GM21526 (cell line): ENCODE measurements around the gene L3MBTL1.
"Not testable (repeated sequence)": the region's sequence is repeated elsewhere in the genome, so short reads cannot be mapped to it uniquely, and the experiment has no call there.

ENCODE experiments used
- ATAC-seq: cut with Tn5 transposase; IDR thresholded peaks from one replicate; pipeline ENCODE4 v1.9.1; 2021; ENCODE audit warnings: moderate library complexity; ENCODE audit not compliant: unreplicated experiment, low FRiP score

The L3MBTL1 gene

GRCh38 chr20:43502021-43502420, 5.5 kb upstream of the L3MBTL1 start:
- ATAC-seq, result not testable (repeated sequence)

GRCh38 chr20:43506238-43506637, 1.3 kb upstream of the L3MBTL1 start:
- ATAC-seq, result no peak

GRCh38 chr20:43508106-43508505, 609 bp downstream of the L3MBTL1 start:
- no peak for ATAC-seq

GRCh38 chr20:43508604-43509040, 1.1 kb downstream of the L3MBTL1 start:
- no peak for ATAC-seq

- ATAC-seq, result no peak
These were observed 4.4 kb downstream of the L3MBTL1 start for GRCh38 chr20:43511879-43512278.

GRCh38 chr20:43513372-43513930, 6.0 kb downstream of the L3MBTL1 start:
- no peak for ATAC-seq

GRCh38 chr20:43513931-43514647, 6.6 kb downstream of the L3MBTL1 start:
- peak; percentile 80 for ATAC-seq

- ATAC-seq, result peak; percentile 10
These were observed 7.1 kb downstream of the L3MBTL1 start for GRCh38 chr20:43514648-43514999.

- no peak for ATAC-seq
These were observed 8.1 kb downstream of the L3MBTL1 start for GRCh38 chr20:43515628-43516027.

- ATAC-seq, result no peak
These were observed 8.8 kb downstream of the L3MBTL1 start for GRCh38 chr20:43516251-43516824.

GRCh38 chr20:43520074-43520630, 12.7 kb downstream of the L3MBTL1 start:
- no peak for ATAC-seq

- ATAC-seq, result no peak
These were observed 17.5 kb downstream of the L3MBTL1 start for GRCh38 chr20:43525021-43525420.

GRCh38 chr20:43528258-43528875, 20.9 kb downstream of the L3MBTL1 start:
- ATAC-seq, result no peak

GRCh38 chr20:43529051-43529450, 21.6 kb downstream of the L3MBTL1 start:
- no peak for ATAC-seq

- no peak for ATAC-seq
These were observed 22.1 kb downstream of the L3MBTL1 start for GRCh38 chr20:43529457-43530153.

- ATAC-seq, result no peak
These were observed 23.0 kb downstream of the L3MBTL1 start for GRCh38 chr20:43530321-43531090.

- ATAC-seq, result no peak
These were observed 23.6 kb downstream of the L3MBTL1 start for GRCh38 chr20:43531091-43531443.

GRCh38 chr20:43532416-43533055, 25.0 kb downstream of the L3MBTL1 start:
- no peak for ATAC-seq

- ATAC-seq, result no peak
These were observed 25.6 kb downstream of the L3MBTL1 start for GRCh38 chr20:43533060-43533459.

- ATAC-seq, result no peak
These were observed 26.5 kb downstream of the L3MBTL1 start for GRCh38 chr20:43534016-43534415.
